HG02938 (cell line): Measurements from ENCODE around the gene TIPARP.
"Not testable (repeated sequence)": the region's sequence is repeated elsewhere in the genome, so short reads cannot be mapped to it uniquely, and the experiment has no call there.

ENCODE experiments used
- ATAC-seq: cut with Tn5 transposase; IDR thresholded peaks from one replicate; pipeline ENCODE4 v1.9.1; 2021; ENCODE audit warnings: mild to moderate bottlenecking, moderate library complexity; ENCODE audit not compliant: unreplicated experiment

The TIPARP gene

DNA sequence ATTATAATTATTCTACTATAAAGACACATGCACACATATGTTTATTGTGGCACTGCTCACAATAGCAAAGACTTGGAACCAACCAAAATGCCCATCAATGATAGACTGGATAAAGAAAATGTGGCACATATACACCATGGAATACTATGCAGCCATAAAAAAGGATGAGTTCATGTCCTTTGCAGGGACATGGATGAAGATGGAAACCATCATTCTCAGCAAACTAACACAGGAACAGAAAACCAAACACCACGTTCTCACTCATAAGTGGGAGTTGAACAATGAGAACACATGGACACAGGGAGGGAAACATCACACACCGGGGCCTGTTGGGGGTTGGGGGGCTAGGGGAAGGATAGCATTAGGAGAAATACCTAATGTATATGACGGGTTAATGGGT lies 62.7 kb downstream of the TIPARP start:
- not testable (repeated sequence) for ATAC-seq

DNA sequence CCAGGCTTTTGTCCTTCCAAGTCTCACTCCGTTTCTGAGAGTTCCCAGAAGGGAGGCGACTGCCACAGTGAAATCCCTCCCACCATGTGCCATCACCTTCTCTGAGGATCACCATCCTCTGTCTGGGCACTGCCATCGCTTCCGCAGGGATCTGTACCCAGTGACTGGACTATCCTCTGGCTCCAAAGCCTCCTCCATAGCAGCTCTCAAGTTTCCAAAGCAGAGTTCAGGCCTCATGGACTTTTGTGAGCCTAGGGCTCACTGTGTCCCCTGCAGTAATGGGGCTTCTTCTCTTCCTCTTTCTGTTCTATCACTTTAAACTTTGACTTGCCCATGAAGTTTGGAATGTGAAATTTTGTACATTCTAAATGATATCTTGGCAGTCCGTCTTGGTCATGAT lies 63.9 kb downstream of the TIPARP start:
- ATAC-seq = no peak

GRCh38 chr3:156739976-156740375 lies 65.6 kb downstream of the TIPARP start:
- ATAC-seq = no peak

- not testable (repeated sequence) for ATAC-seq
Observed at GRCh38 chr3:156740581-156740980, 66.2 kb downstream of the TIPARP start.

DNA sequence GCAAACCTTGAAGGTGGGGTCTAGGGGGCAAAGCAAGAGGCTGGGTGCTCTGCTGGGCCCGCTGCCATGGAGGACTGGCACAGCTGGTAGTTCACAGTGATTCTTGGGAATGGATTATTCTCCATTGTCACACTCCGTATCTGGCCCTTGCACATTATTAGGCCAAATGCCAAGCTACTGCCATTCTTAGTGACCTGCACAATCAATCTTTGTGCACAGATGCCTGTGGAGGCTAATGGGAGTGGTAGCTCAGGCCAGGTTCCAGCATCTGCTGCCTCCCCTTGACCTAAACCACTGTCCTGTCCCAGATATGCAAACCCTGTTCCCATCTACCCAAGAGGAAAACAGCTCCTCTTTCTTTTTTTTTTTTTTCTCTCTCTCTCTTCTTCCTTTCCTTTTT lies 67.5 kb downstream of the TIPARP start:
- ATAC-seq = no peak

DNA sequence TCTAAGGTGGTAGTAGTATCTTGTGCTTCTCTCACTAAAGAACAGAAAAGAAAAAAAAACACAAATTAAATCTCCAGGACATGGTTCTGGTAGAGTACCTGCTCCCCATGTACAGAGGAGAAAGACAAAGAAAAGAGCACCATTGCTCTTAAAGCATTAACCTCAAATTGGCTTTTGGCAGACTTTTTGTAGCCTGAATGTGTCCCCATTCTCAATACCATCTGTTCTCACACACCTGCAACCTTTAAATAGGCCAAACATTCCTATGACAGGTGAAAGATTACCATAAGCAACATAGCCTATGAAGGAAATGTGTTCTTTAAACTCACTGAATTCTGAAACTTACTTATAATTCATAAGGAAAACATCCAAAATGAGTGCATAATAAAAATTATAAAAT lies 68.0 kb downstream of the TIPARP start:
- ATAC-seq = no peak

- ATAC-seq = no peak
Observed at GRCh38 chr3:156743859-156744258, 69.5 kb downstream of the TIPARP start.

DNA sequence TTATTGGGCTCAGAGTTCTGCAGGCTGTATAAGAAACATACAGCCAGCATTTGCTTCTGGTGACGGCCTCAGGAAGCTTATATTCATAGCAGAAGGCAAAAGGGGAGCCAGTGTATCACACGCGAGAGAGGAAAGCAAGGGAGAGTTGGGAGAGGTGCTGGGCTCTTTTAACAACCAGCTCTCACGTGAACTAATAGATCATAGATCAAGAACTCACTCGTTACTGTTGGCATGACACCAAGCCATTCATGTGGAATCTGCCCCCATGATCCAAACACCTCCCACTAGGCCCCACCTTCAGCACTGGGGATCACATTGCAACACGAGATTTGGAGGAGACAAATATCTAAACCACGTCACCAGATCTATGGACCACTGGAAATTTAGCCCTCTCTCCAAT lies 70.2 kb downstream of the TIPARP start:
- ATAC-seq = no peak

GRCh38 chr3:156745766-156746165 lies 71.4 kb downstream of the TIPARP start:
- no peak for ATAC-seq

DNA sequence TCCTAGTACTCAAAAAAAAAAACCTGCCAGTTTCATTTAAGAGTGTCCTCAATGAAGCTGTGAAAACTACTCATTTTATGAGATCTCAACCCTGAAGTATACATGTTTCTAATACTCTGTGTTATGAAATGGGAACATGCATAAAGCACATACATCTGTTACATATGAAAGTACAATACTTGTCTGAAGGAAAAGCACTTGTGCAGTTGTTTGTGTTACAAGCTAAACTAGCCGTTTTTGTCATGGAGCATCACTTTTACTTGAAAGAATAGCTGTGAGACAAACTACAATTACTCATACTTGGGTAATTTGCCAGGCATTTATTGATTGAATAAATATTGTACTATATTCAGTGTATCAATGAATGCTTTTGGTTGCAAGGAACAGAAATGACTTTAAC lies 72.7 kb downstream of the TIPARP start:
- no peak for ATAC-seq

DNA sequence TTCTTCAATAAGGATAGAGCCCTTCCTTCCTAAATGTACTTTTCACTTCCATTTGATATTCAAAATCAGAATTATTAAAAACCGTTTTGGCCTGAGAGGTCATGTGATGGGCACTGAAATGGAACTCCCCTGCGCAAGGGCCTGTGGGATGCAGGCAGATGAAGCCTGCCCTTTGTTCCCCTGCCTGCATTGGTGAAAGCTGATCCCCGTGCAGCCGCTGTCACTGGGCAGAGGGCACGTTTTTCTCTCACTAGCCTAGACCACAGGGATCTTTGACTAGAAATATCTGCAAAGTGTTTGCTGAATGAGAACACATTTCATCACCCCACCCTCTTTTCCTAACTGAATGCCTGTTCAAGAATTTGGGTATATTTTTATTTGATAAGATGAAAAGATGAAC lies 74.9 kb downstream of the TIPARP start:
- no peak for ATAC-seq

DNA sequence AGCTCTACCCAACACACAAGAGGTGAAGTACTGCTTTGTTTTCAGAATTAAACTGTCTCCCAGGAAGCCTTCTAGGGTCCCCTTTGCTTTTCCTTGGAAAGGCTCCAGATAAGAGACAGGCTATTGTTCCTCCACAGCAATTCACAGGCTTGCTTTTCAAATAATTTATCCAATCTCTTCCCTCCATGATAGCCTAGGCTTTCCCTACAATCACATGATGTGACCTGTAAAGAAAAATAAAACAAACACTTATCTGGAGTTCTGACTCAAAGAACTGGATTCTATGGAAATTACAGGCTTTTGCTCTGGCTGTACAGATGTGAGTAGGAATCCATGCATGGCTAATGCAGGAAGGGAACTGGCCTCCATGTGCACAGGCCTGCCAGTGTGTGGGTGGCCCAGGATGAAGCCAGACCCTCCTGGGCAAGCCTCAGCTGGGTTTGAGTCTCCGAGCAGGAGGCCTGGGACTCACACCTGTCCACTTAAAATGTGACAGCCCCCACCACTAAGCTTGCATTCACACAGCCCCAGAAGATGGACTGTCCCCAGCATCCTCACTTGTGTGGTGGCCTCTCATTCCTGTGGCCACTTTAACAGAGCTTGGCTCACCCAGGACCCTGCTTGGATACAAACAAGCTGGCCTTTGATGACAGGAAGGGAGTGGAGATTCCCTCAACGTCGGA lies 75.9 kb downstream of the TIPARP start:
- no peak for ATAC-seq

DNA sequence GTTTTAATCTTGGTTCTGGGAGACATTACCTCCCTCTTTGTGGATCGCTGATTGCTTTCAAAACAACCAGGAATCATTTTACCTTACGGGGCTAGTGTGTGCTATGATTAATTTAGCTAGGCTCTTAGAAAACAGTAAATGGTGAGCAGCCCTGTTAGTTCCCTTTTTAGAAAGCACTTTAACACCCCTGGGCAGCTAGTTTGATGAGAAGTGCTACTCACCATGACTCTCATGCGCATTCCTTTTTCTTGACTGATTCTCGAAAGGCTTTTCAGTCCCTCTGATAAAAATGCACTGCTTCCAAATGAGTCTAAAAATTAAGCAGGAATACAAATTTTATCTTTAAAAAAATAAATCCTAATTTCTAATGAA lies 76.5 kb downstream of the TIPARP start:
- ATAC-seq = no peak

GRCh38 chr3:156751461-156752025 lies 77.2 kb downstream of the TIPARP start:
- ATAC-seq = no peak
